H9 (cell line): Measurements from ENCODE around the gene ZNF319. TPM values are rescaled to one million over a fixed set of nuclear protein-coding genes. Genes with fewer than 3 reads are reported as not detected.

Source experiments
- DNase-seq: peaks from one replicate; pipeline ENCODE4 v3.0.0-alpha.2; 2017
- H2AFZ ChIP-seq: one replicate; pipeline ENCODE4 v1.6.1; 2013; ENCODE audit warnings: mild to moderate bottlenecking, low read length, control low read depth, moderate library complexity
- H2AK5ac ChIP-seq: 2 replicates; pipeline ENCODE4 v1.6.1; 2013; ENCODE audit warnings: low read length, control low read depth, mixed read lengths; ENCODE audit not compliant: insufficient read length
- H2BK120ac ChIP-seq: one replicate; pipeline ENCODE4 v1.6.1; 2013; ENCODE audit warnings: low read depth, mild to moderate bottlenecking, low read length, control low read depth, inconsistent platforms; ENCODE audit not compliant: poor library complexity, severe bottlenecking
- H2BK12ac ChIP-seq: 2 replicates; pipeline ENCODE4 v1.6.1; 2013; ENCODE audit warnings: low read length, control low read depth, mixed read lengths, low read depth; ENCODE audit not compliant: insufficient read length
- H2BK15ac ChIP-seq: 2 replicates; pipeline ENCODE4 v1.6.1; 2013; ENCODE audit warnings: low read depth, low read length, control low read depth
- H2BK20ac ChIP-seq: one replicate; pipeline ENCODE4 v1.6.1; 2013; ENCODE audit warnings: low read depth, mild to moderate bottlenecking, low read length, control low read depth, inconsistent platforms; ENCODE audit not compliant: poor library complexity, severe bottlenecking
- H2BK5ac ChIP-seq: 2 replicates; pipeline ENCODE4 v1.6.1; 2013; ENCODE audit warnings: low read length, control low read depth, mixed read lengths; ENCODE audit not compliant: insufficient read length
- H3K14ac ChIP-seq: 2 replicates; pipeline ENCODE4 v1.6.1; 2013; ENCODE audit warnings: low read length, control low read depth; ENCODE audit not compliant: insufficient read depth
- H3K18ac ChIP-seq: 2 replicates; pipeline ENCODE4 v1.6.1; 2013; ENCODE audit warnings: low read depth, mild to moderate bottlenecking, mixed read lengths, low read length, control low read depth; ENCODE audit not compliant: insufficient read length
- H3K23ac ChIP-seq: 2 replicates; pipeline ENCODE4 v1.6.1; 2013; ENCODE audit warnings: low read length, control low read depth, mixed read lengths, low read depth; ENCODE audit not compliant: insufficient read length
- H3K23me2 ChIP-seq: 2 replicates; pipeline ENCODE4 v1.6.1; 2013; ENCODE audit warnings: low read depth, mild to moderate bottlenecking, mixed read lengths, low read length, control low read depth; ENCODE audit not compliant: insufficient read length, poor library complexity, severe bottlenecking
- H3K27ac ChIP-seq: 2 replicates; pipeline ENCODE4 v1.5.1; 2013; ENCODE audit warnings: low read length, control low read depth, mixed read lengths, low read depth; ENCODE audit not compliant: insufficient read length
- H3K27me3 ChIP-seq: 2 replicates; pipeline ENCODE4 v1.6.1; 2013; ENCODE audit warnings: low read length, control low read depth, inconsistent platforms; ENCODE audit not compliant: insufficient read depth
- H3K4ac ChIP-seq: 2 replicates; pipeline ENCODE4 v1.6.1; 2013; ENCODE audit warnings: low read depth, mild to moderate bottlenecking, control low read depth, inconsistent platforms, low read length, moderate library complexity
- H3K4me1 ChIP-seq: 2 replicates; pipeline ENCODE4 v1.6.1; 2013; ENCODE audit warnings: low read length, control low read depth, inconsistent platforms; ENCODE audit not compliant: insufficient read depth
- H3K4me2 ChIP-seq: 2 replicates; pipeline ENCODE4 v1.6.1; 2013; ENCODE audit warnings: low read length, control low read depth, mixed read lengths; ENCODE audit not compliant: insufficient read length, insufficient read depth
- H3K56ac ChIP-seq: 2 replicates; pipeline ENCODE4 v1.6.1; 2013; ENCODE audit warnings: low read depth, mild to moderate bottlenecking, mixed read lengths, low read length, control low read depth; ENCODE audit not compliant: insufficient read length
- H3K79me1 ChIP-seq: 2 replicates; pipeline ENCODE4 v1.6.1; 2013; ENCODE audit warnings: low read depth, mild to moderate bottlenecking, moderate library complexity, low read length, control low read depth, inconsistent platforms; ENCODE audit not compliant: insufficient read depth, poor library complexity, severe bottlenecking
- H3K79me2 ChIP-seq: 2 replicates; pipeline ENCODE4 v1.6.1; 2013; ENCODE audit warnings: low read length, control low read depth, inconsistent platforms; ENCODE audit not compliant: insufficient read depth
- H3K9ac ChIP-seq: 2 replicates; pipeline ENCODE4 v1.6.1; 2013; ENCODE audit warnings: low read length, control low read depth, mixed read lengths; ENCODE audit not compliant: insufficient read length; ENCODE audit errors: extremely low read depth
- H3K9me3 ChIP-seq: one replicate; pipeline ENCODE4 v1.6.1; 2013; ENCODE audit warnings: low read depth, low read length, inconsistent platforms; ENCODE audit not compliant: control insufficient read depth
- H3T11ph ChIP-seq: one replicate; pipeline ENCODE4 v1.6.1; 2013; ENCODE audit warnings: mild to moderate bottlenecking, low read length, control low read depth, inconsistent platforms
- H4K20me1 ChIP-seq: one replicate; pipeline ENCODE4 v1.6.1; 2013; ENCODE audit not compliant: control insufficient read depth, insufficient read length, insufficient read depth
- H4K5ac ChIP-seq: 2 replicates; pipeline ENCODE4 v1.6.1; 2013; ENCODE audit warnings: low read depth, mild to moderate bottlenecking, mixed read lengths, low read length, control low read depth; ENCODE audit not compliant: insufficient read length
- H4K8ac ChIP-seq: replicated peaks from 2 replicates; pipeline ENCODE4 v1.6.1; 2013; ENCODE audit warnings: low read length, control low read depth, mixed read lengths, low read depth; ENCODE audit not compliant: insufficient read length
- H4K91ac ChIP-seq: 2 replicates; pipeline ENCODE4 v1.6.1; 2013; ENCODE audit warnings: low read depth, mild to moderate bottlenecking, moderate library complexity, mixed read lengths, low read length, control low read depth; ENCODE audit not compliant: insufficient read length
- H3K27ac Mint-ChIP-seq, 3 experiments: 2 replicates in 2 of 3; 3 replicates in 1 of 3; pipeline ENCODE4 v1.8.0; 2020 to 2021; ENCODE audit warnings: mixed read lengths in 3 of 3, mild to moderate bottlenecking in 1 of 3, moderate library complexity in 1 of 3
- H3K27me3 Mint-ChIP-seq: 2 replicates; pipeline ENCODE4 v1.8.0; 2021; ENCODE audit warnings: low read depth, mild to moderate bottlenecking, moderate library complexity, mixed read lengths
- H3K36me3 Mint-ChIP-seq, 3 experiments: 2 replicates in 2 of 3; 3 replicates in 1 of 3; pipeline ENCODE4 v1.8.0; 2020 to 2021; ENCODE audit warnings: low read depth in 3 of 3, mixed read lengths in 3 of 3; ENCODE audit not compliant: insufficient read depth in 1 of 3
- H3K4me1 Mint-ChIP-seq, 2 experiments: 2 replicates each; pipeline ENCODE4 v1.8.0; 2020; ENCODE audit warnings: mixed read lengths in 2 of 2
- H3K4me3 Mint-ChIP-seq, 2 experiments: 2 replicates in 1 of 2; 3 replicates in 1 of 2; pipeline ENCODE4 v1.8.0; 2020 to 2021; ENCODE audit warnings: mild to moderate bottlenecking in 2 of 2, mixed read lengths in 2 of 2, moderate library complexity in 1 of 2
- H3K9me3 Mint-ChIP-seq, 2 experiments: 2 replicates in 1 of 2; 3 replicates in 1 of 2; pipeline ENCODE4 v1.8.0; 2020; ENCODE audit warnings: mild to moderate bottlenecking in 2 of 2, mixed read lengths in 2 of 2, moderate library complexity in 1 of 2
- WGBS: extraction: QIAGEN DNeasy Blood & Tissue Kit; methylation state at CpG from one replicate; pipeline ENCODE4 v1.1.7; 2013; ENCODE audit warnings: missing lambda C conversion rate, low lambda C conversion rate, mixed read lengths; ENCODE audit not compliant: insufficient read length; ENCODE audit errors: extremely low coverage; 5-methylcytosine and 5-hydroxymethylcytosine counted together
- total RNA-seq: library from RNA; stranded (reverse); gene quantifications from 2 replicates; pipeline ENCODE4 v1.2.1, GENCODE V29; 2021
- TF ChIP-seq, protein P1 (sequence below): fragments of 200-600 bp; sonication (generic); conservative IDR thresholded peaks from 3 replicates; pipeline ENCODE4 v1.8.0; 2021; ENCODE audit warnings: antibody characterized with exemption, mild to moderate bottlenecking

Gene ZNF319
- total RNA-seq, 1 experiment from 2014 or later, result 5.6 TPM

DNA sequence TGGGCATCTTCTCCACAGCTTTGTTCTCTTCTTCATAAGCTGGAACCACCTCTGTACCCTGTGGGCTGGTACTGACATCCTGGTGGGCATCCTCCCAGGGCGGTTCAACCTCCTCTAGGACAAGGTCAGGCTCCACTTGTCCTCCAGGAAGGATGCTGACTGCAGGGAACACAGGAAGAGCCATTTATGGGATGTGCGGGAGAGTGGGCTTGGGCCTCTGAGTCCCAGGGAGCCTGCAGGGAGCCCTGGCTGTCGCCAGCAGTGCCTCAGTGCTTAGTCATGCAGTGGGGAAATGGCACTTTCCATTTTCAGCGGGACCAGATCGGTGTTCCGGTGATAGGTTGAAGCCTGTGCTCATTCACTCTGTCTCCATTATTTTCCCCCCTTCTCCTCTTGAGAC, 50.1 kb downstream of the ZNF319 start:
- no peak overlapping the region for H3K18ac ChIP-seq
- no peak overlapping the region for H2BK20ac ChIP-seq
- Mint-ChIP-seq H3K27me3 (no peaks in the 10 kb centered on the region; the same call in 1 of the 2 replicates), H3K27ac (no peak overlapping the region), H3K36me3 (no peaks in the 10 kb centered on the region), H3K4me3 (no peak overlapping the region), H3K4me1 (peaks cover 8 to 9% of the 10 kb centered on the region in 2 experiments; a peak in 2 of 4 replicates), H3K9me3 (no peaks in the 10 kb centered on the region)
- H3K4me2 ChIP-seq, result no peak overlapping the region
- TF ChIP-seq, protein P1, sequence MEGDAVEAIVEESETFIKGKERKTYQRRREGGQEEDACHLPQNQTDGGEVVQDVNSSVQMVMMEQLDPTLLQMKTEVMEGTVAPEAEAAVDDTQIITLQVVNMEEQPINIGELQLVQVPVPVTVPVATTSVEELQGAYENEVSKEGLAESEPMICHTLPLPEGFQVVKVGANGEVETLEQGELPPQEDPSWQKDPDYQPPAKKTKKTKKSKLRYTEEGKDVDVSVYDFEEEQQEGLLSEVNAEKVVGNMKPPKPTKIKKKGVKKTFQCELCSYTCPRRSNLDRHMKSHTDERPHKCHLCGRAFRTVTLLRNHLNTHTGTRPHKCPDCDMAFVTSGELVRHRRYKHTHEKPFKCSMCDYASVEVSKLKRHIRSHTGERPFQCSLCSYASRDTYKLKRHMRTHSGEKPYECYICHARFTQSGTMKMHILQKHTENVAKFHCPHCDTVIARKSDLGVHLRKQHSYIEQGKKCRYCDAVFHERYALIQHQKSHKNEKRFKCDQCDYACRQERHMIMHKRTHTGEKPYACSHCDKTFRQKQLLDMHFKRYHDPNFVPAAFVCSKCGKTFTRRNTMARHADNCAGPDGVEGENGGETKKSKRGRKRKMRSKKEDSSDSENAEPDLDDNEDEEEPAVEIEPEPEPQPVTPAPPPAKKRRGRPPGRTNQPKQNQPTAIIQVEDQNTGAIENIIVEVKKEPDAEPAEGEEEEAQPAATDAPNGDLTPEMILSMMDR, result no peak
- H2BK12ac ChIP-seq, result no peak overlapping the region
- H2BK120ac ChIP-seq, result no peak overlapping the region
- WGBS, result no CpG with 5 or more reads among the region's 6 CpGs
- no peaks in the 10 kb centered on the region for H4K20me1 ChIP-seq
- no peak overlapping the region for H3K9ac ChIP-seq
- H2BK5ac ChIP-seq, result no peak overlapping the region
- H4K5ac ChIP-seq, result no peak overlapping the region
- no peak overlapping the region for H3K56ac ChIP-seq
- H3K23ac ChIP-seq, result no peak overlapping the region
- H3K23me2 ChIP-seq, result no peaks in the 10 kb centered on the region
- no peaks in the 10 kb centered on the region for H3K4me1 ChIP-seq
- no peak overlapping the region for H4K91ac ChIP-seq
- H3K27me3 ChIP-seq, result no peaks in the 10 kb centered on the region
- no peak overlapping the region for H3K14ac ChIP-seq
- no peaks in the 10 kb centered on the region for H3K9me3 ChIP-seq
- DNase-seq, result no peak
- H3K27ac ChIP-seq, result no peak overlapping the region
- H3T11ph ChIP-seq, result no peak overlapping the region
- H2AFZ ChIP-seq, result no peak overlapping the region
- H4K8ac ChIP-seq, result no peak overlapping the region
- H2AK5ac ChIP-seq, result no peak overlapping the region
- no peak overlapping the region for H3K4ac ChIP-seq
- H2BK15ac ChIP-seq, result no peak overlapping the region
- no peaks in the 10 kb centered on the region for H3K79me2 ChIP-seq
- no peaks in the 10 kb centered on the region for H3K79me1 ChIP-seq
